GM13977 (cell line): ENCODE results near the gene CFAP210.

Source experiments
- DNase-seq: peaks from one replicate; pipeline ENCODE4 v3.0.0; 2012; ENCODE audit warnings: low spot score
- in situ Hi-C: fragments of 300-500 bp; cut with MboI; formaldehyde crosslinking; loops from one replicate; pipeline ENCODE4 v1.12.0; 2022; ENCODE audit warnings: low sequenced_read_pairs, low pct_unique_long_range_greater_than_20kb, mixed read lengths, inconsistent platforms; ENCODE audit not compliant: unreplicated experiment
- TF ChIP-seq, protein P1 (sequence below): IDR thresholded peaks from 2 replicates; pipeline ENCODE4 v1.5.1; 2012; ENCODE audit warnings: mild to moderate bottlenecking, control low read depth; ENCODE audit not compliant: insufficient read depth; ENCODE audit errors: extremely low read depth, missing control alignments

CFAP210 gene

DNA sequence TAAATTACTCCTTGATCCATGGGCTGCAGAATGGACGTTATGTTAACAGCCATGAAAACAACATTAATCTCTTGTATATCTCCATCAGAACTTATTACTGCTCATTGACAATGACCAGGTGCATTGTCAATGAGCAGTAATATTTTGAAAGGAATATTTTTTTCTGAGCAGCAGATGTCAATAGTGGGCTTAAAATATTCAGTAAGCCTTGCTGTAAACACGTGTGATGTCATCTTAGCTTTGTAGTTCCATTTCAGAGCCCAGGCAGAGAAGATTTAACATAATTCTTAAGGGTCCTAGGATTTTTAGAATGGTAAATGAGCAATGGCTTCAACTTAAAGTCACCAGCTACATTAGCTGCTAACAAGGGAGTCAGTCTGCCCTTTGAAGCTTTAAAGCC, 26.6 kb downstream of the CFAP210 start:
- no peak for DNase-seq
- in situ Hi-C loops = no loop called here

DNA sequence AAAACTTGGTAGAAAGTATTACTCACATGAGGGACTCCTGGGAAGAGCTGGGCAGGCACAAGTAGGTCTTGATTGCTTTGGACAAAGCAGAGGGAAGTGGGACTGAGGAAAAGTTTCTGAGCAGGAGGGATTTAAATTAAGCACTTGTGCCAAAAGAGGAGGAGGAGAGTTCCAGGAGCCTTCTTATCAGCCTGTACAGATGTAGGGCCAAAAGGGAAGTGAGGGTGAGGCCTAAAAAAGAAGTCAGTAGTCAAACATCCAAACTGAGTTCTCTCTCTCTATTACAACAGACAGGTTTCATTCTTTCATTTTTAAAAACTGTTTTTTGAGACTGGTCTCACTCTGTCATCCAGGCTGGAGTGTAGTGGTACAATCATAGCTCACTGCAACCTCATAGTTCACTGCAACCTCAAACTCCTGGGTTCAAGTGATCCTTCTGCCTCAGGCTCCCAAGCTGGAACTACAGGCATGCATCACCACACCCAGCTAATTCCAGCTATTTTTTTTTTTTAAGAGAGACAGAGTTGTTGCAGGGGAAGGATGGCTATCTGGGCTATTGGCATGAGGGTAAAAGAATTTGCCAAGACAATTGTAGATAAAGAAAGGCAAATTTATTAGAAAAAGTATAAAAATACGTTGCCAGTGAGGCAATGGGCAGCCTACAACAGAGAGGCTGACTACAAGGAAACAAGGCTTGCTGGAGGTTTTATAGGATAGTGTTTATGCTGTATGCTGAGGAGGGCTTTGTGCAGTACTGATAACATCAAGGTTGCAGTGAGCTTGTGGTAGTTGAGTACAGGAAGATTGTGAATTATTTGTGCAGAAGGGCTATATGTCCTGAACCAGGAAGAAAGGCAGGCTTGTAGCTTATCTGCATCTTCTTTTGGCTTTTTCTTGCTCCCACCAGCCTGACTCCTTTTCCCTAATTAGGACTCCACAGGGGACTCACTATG, 29.0 kb downstream of the CFAP210 start:
- DNase-seq = no peak

More for the DNA sequence above, 26.6 kb downstream of the CFAP210 start:
- TF ChIP-seq, protein P1, sequence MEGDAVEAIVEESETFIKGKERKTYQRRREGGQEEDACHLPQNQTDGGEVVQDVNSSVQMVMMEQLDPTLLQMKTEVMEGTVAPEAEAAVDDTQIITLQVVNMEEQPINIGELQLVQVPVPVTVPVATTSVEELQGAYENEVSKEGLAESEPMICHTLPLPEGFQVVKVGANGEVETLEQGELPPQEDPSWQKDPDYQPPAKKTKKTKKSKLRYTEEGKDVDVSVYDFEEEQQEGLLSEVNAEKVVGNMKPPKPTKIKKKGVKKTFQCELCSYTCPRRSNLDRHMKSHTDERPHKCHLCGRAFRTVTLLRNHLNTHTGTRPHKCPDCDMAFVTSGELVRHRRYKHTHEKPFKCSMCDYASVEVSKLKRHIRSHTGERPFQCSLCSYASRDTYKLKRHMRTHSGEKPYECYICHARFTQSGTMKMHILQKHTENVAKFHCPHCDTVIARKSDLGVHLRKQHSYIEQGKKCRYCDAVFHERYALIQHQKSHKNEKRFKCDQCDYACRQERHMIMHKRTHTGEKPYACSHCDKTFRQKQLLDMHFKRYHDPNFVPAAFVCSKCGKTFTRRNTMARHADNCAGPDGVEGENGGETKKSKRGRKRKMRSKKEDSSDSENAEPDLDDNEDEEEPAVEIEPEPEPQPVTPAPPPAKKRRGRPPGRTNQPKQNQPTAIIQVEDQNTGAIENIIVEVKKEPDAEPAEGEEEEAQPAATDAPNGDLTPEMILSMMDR = no peak

DNA sequence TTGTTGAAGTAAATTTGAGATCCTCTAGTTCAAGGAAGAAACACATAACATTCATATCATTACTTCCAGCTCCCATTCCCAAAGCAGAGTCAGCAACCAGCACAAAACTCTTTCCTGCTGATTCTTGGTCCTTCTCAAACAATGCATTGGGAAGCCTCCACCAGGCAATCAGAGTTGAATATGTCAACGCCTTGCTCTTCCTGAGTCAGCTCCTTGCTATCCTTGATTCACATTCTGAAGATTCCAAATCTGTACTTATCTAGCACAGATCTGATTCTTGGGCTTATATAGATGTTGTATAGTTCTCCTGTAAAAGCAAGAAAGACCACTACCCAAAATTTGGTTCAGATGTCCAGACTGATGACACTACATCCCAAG, 29.6 kb downstream of the CFAP210 start:
- no peak for DNase-seq
- in situ Hi-C loops = no loop called here
- TF ChIP-seq, protein P1 = no peak

More for the DNA sequence above, 29.0 kb downstream of the CFAP210 start:
- in situ Hi-C loops = no loop called here
- TF ChIP-seq, protein P1 = no peak

GRCh38 chr2:169663247-169663646, 31.0 kb downstream of the CFAP210 start:
- no peak for DNase-seq
- TF ChIP-seq, protein P1 = no peak
- in situ Hi-C loops = no loop called here

- DNase-seq = no peak
Measured at GRCh38 chr2:169662744-169663143, 31.5 kb downstream of the CFAP210 start.

DNA sequence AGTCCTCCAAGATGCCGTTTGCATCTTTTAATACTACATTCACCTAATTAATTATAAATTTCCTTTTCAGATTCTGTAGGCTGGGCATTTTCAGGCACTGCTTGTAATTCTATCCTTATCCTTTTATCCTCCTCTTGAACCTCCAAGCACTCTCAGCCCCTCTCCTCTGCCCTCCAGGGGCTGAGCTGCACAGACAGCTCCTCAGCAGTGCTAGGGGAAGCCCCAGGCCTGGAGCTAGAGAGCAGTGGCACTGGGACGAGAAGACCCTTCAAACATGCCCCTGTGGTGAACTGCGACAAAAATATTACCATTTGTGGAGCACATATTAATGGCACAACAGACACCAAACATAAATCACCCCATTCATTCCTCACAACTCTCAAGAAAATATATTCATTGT, 32.9 kb downstream of the CFAP210 start:
- no peak for DNase-seq
- TF ChIP-seq, protein P1 = no peak
- in situ Hi-C loops = no loop called here

More at GRCh38 chr2:169662744-169663143, 31.5 kb downstream of the CFAP210 start:
- TF ChIP-seq, protein P1 = no peak
- in situ Hi-C loops = no loop called here
